ENCODE data around the gene RAB28.

DNA sequence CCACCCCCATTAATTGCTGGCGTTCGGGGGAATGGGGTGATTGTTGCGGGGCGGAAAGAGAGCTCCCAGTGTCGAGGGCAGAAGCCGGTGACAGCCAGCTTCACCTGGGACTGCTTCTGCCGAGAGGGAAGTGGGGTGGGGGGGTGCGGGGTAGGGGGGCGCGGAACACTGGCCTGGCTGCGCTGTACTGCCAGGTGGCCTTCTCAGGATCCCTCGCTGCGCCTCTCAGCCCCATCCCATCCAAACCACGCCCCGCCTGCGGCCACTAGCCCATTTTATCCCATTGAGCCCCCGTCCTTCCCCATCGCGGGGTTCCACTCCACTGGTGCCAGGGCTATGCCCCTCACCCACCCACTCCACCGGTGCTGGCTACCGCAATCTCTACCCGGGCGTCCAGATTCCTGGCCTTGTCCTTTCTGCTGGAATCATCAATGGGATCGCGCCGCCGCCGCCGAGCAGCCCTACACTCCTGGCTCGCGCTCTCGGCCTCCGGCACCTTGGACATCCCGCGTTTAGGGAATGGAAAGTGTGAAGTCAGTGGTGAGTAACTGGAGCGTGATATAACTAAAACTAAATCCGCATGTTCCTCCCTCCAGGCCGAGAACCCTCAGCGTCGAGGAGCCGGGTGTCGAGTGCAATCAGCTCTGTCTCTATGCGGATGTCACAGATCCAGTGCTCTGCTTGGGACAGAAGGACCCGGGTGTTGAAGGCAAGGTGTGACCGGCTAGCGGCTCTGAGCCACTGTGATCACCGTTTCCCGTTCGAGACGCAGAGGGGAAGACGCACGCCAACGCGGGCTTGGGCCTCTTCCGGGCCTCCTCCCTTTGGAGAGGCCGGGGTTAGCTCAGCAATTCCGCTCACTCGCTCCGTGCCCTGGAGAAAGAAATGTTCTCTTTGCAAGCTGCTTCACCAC lies 39.7 kb upstream of the RAB28 start:
- TF ChIP-seq EZH2 (IDR thresholded peaks at IDR 0.05; ENCODE audit: low read length): peak; percentile 71
- TF ChIP-seq, protein P1, sequence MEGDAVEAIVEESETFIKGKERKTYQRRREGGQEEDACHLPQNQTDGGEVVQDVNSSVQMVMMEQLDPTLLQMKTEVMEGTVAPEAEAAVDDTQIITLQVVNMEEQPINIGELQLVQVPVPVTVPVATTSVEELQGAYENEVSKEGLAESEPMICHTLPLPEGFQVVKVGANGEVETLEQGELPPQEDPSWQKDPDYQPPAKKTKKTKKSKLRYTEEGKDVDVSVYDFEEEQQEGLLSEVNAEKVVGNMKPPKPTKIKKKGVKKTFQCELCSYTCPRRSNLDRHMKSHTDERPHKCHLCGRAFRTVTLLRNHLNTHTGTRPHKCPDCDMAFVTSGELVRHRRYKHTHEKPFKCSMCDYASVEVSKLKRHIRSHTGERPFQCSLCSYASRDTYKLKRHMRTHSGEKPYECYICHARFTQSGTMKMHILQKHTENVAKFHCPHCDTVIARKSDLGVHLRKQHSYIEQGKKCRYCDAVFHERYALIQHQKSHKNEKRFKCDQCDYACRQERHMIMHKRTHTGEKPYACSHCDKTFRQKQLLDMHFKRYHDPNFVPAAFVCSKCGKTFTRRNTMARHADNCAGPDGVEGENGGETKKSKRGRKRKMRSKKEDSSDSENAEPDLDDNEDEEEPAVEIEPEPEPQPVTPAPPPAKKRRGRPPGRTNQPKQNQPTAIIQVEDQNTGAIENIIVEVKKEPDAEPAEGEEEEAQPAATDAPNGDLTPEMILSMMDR (optimal IDR thresholded peaks at IDR 0.05 in 1 of 3, IDR thresholded peaks at IDR 0.05 in 1 of 3, conservative IDR thresholded peaks at IDR 0.05 in 1 of 3; ENCODE audit: extremely low read depth in 1 of 3, insufficient read depth in 2 of 3, low read length in 3 of 3): no peak
